WTC11 (cell line): ENCODE measurements around the gene PLEKHS1. TPM values are rescaled to one million over a fixed set of nuclear protein-coding genes. Genes with fewer than 3 reads are reported as not detected.

Experiments
- ATAC-seq: fragments of 200-7000 bp; cut with Tn5 transposase; 2 replicates; pipeline ENCODE4 v1.10.0; 2021; ENCODE audit warnings: mild to moderate bottlenecking, moderate library complexity
- CTCF ChIA-PET: fragments of 300-600 bp; sonication (Branson Sonifier 250); formaldehyde crosslinking; loops from one replicate; lab custom pipeline; 2021; ENCODE audit warnings: antibody characterized with exemption; lab: Charles Lee
- POLR2A ChIA-PET: fragments of 350-600 bp; sonication (Branson Sonifier 250); formaldehyde crosslinking; loops from one replicate; lab custom pipeline; 2021; ENCODE audit warnings: antibody characterized with exemption; lab: Charles Lee
- DNase-seq: peaks from one replicate; pipeline ENCODE4 v3.0.0; 2021; ENCODE audit warnings: low spot score
- H3K27ac Mint-ChIP-seq: 2 replicates; pipeline ENCODE4 v1.8.0; 2021; ENCODE audit warnings: mixed read lengths
- H3K27me3 Mint-ChIP-seq: 2 replicates; pipeline ENCODE4 v1.8.0; 2021; ENCODE audit warnings: low read depth, mild to moderate bottlenecking, moderate library complexity, mixed read lengths
- H3K36me3 Mint-ChIP-seq: 2 replicates; pipeline ENCODE4 v1.8.0; 2021; ENCODE audit warnings: mixed read lengths
- H3K4me1 Mint-ChIP-seq: 2 replicates; pipeline ENCODE4 v1.8.0; 2022; ENCODE audit warnings: mixed read lengths
- H3K4me3 Mint-ChIP-seq: 2 replicates; pipeline ENCODE4 v1.8.0; 2021; ENCODE audit warnings: mild to moderate bottlenecking, moderate library complexity, mixed read lengths
- H3K9me3 Mint-ChIP-seq: 2 replicates; pipeline ENCODE4 v1.8.0; 2021; ENCODE audit warnings: mixed read lengths
- AFF4 ChIP-seq: sonication (generic); formaldehyde crosslinking; IDR thresholded peaks from 2 replicates; pipeline ENCODE4 v1.8.1; 2023; ENCODE audit warnings: mild to moderate bottlenecking, missing genetic modification reagents, borderline replicate concordance
- ATF1 ChIP-seq: sonication (generic); formaldehyde crosslinking; IDR thresholded peaks from 2 replicates; pipeline ENCODE4 v1.8.1; 2023; ENCODE audit warnings: mild to moderate bottlenecking, moderate library complexity, missing genetic modification reagents
- CBFB ChIP-seq: sonication (generic); formaldehyde crosslinking; IDR thresholded peaks from 2 replicates; pipeline ENCODE4 v1.8.1; 2022; ENCODE audit warnings: mild to moderate bottlenecking, low read depth, missing genetic modification reagents
- CDX4 ChIP-seq: fragments of 250-450 bp; sonication (Bioruptor Pico); IDR thresholded peaks from 2 replicates; pipeline ENCODE4 v1.9.0; 2021; ENCODE audit warnings: moderate library complexity, mild to moderate bottlenecking, inconsistent platforms, borderline replicate concordance
- ERG ChIP-seq: fragments of 250-450 bp; sonication (Bioruptor Pico); IDR thresholded peaks from 2 replicates; pipeline ENCODE4 v1.8.0; 2021; ENCODE audit warnings: mild to moderate bottlenecking
- FOXJ3 ChIP-seq: sonication (generic); formaldehyde crosslinking; IDR thresholded peaks from 2 replicates; pipeline ENCODE4 v1.9.0; 2021; ENCODE audit warnings: missing genetic modification reagents, mild to moderate bottlenecking, borderline replicate concordance
- GTF2I ChIP-seq: fragments of 250-450 bp; sonication (Bioruptor Pico); conservative IDR thresholded peaks from 2 replicates; pipeline ENCODE4 v1.4.0; 2021; ENCODE audit warnings: mild to moderate bottlenecking
- IRF1 ChIP-seq: sonication (generic); formaldehyde crosslinking; IDR thresholded peaks from 2 replicates; pipeline ENCODE4 v1.8.0; 2023; ENCODE audit warnings: missing genetic modification reagents
- JUN ChIP-seq: sonication (generic); formaldehyde crosslinking; IDR thresholded peaks from 2 replicates; pipeline ENCODE4 v1.8.0; 2023; ENCODE audit warnings: mild to moderate bottlenecking, missing genetic modification reagents
- MAX ChIP-seq: sonication (generic); formaldehyde crosslinking; IDR thresholded peaks from 2 replicates; pipeline ENCODE4 v1.8.0; 2022; ENCODE audit warnings: mild to moderate bottlenecking, missing genetic modification reagents
- MLX ChIP-seq: sonication (generic); formaldehyde crosslinking; IDR thresholded peaks from 2 replicates; pipeline ENCODE4 v1.8.1; 2023; ENCODE audit warnings: mild to moderate bottlenecking, missing genetic modification reagents, moderate library complexity
- MXD4 ChIP-seq: fragments of 250-450 bp; sonication (Bioruptor Pico); IDR thresholded peaks from 2 replicates; pipeline ENCODE4 v1.8.0; 2021; ENCODE audit warnings: mild to moderate bottlenecking, moderate library complexity, borderline replicate concordance
- MYBL2 ChIP-seq: sonication (generic); formaldehyde crosslinking; IDR thresholded peaks from 2 replicates; pipeline ENCODE4 v1.8.1; 2023; ENCODE audit warnings: mild to moderate bottlenecking, moderate library complexity, missing genetic modification reagents
- NR2C2 ChIP-seq: sonication (generic); formaldehyde crosslinking; IDR thresholded peaks from 2 replicates; pipeline ENCODE4 v1.8.0; 2022; ENCODE audit warnings: mild to moderate bottlenecking, missing genetic modification reagents
- RELA ChIP-seq: sonication (generic); formaldehyde crosslinking; IDR thresholded peaks from 2 replicates; pipeline ENCODE4 v1.8.1; 2022; ENCODE audit warnings: missing genetic modification reagents, mild to moderate bottlenecking, borderline replicate concordance
- RORB ChIP-seq: fragments of 250-450 bp; sonication (Bioruptor Pico); IDR thresholded peaks from 2 replicates; pipeline ENCODE4 v1.9.0; 2021; ENCODE audit warnings: mild to moderate bottlenecking
- SMAD3 ChIP-seq: sonication (generic); formaldehyde crosslinking; IDR thresholded peaks from 2 replicates; pipeline ENCODE4 v1.8.0; 2022; ENCODE audit warnings: missing genetic modification reagents, mild to moderate bottlenecking, borderline replicate concordance
- ZSCAN18 ChIP-seq: fragments of 250-450 bp; sonication (Bioruptor Pico); IDR thresholded peaks from 2 replicates; pipeline ENCODE4 v2.1.2; 2022; ENCODE audit warnings: mild to moderate bottlenecking, moderate library complexity
- total RNA-seq: library from RNA; stranded (reverse); gene quantifications from 3 replicates; pipeline ENCODE4 v1.2.3, GENCODE V29; 2021

The PLEKHS1 gene
- total RNA-seq, 1 experiment from 2014 or later, result not detected

GRCh38 chr10:113742466-113742865, 9.0 kb upstream of the PLEKHS1 start (continued):
- TF ChIP-seq ERG (no peak), AFF4 (no peak), ATF1 (CRISPR knock-in tag) (no peak), MYBL2 (CRISPR knock-in tag) (no peak), MLX (CRISPR knock-in tag) (no peak), IRF1 (CRISPR knock-in tag) (no peak), CBFB (no peak), RELA (CRISPR knock-in tag) (no peak), GTF2I (no peak)
- TF ChIP-seq, all 79 proteins: peak for 0

GRCh38 chr10:113743594-113743993, 7.9 kb upstream of the PLEKHS1 start:
- H3K4me1 Mint-ChIP-seq, result no peaks in the 10 kb centered on the region
- TF ChIP-seq MXD4 (CRISPR knock-in tag) (no peak), MAX (no peak), GTF2I (no peak), FOXJ3 (no peak), SMAD3 (CRISPR knock-in tag) (no peak), JUN (CRISPR knock-in tag) (no peak), ATF1 (CRISPR knock-in tag) (no peak), AFF4 (no peak), CDX4 (CRISPR knock-in tag) (no peak), NR2C2 (CRISPR knock-in tag) (no peak), ZSCAN18 (CRISPR knock-in tag) (no peak), RORB (CRISPR knock-in tag) (no peak)
- TF ChIP-seq, all 79 proteins: peak for 0

More at GRCh38 chr10:113743594-113743993, 7.9 kb upstream of the PLEKHS1 start:
- no peak overlapping the region for H3K27ac Mint-ChIP-seq
- no peak overlapping the region for H3K4me3 Mint-ChIP-seq
- H3K36me3 Mint-ChIP-seq, result no peaks in the 10 kb centered on the region
- no peak for DNase-seq
- POLR2A ChIA-PET, result no interaction called here
- no peaks in the 10 kb centered on the region; the same call in 1 of the 2 replicates for H3K27me3 Mint-ChIP-seq
- H3K9me3 Mint-ChIP-seq, result peaks cover 3% of the 10 kb centered on the region
- CTCF ChIA-PET, result no interaction called here
- ATAC-seq, result no peak
